Measurements from ENCODE around the gene RASSF10.
A peak's percentile ranks its signal among the peaks of the same experiment; 100 is the strongest.

The RASSF10 gene

DNA sequence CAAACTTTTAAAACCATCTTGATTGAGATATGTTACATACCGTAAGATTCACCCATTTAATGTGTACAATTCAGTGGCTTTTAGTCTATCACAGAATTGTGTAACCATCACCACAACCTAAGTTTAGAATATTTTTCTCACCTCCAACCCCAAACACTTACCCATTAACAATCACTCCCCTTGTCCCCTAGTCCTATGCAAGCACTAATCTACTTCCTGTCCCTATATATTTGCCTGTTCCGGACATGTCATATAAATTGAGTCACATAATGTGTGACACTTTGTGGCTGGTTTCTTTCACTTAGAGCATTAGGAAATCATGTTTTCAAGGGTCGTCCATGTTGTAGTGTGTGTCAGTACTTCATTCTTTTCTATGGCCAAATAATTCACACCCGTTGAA, 38.8 kb downstream of the RASSF10 start:
- no peak overlapping the region for H3K4me3 ChIP-seq (replicated peaks in 1 of 2; ENCODE audit: low read depth in 2 of 2, low read length in 2 of 2)
- TF ChIP-seq CTCF (IDR thresholded peaks at IDR 0.05; ENCODE audit: low read depth, low read length) = no peak
- no peak for DNase-seq (ENCODE audit: low read depth in 2 of 2)

DNA sequence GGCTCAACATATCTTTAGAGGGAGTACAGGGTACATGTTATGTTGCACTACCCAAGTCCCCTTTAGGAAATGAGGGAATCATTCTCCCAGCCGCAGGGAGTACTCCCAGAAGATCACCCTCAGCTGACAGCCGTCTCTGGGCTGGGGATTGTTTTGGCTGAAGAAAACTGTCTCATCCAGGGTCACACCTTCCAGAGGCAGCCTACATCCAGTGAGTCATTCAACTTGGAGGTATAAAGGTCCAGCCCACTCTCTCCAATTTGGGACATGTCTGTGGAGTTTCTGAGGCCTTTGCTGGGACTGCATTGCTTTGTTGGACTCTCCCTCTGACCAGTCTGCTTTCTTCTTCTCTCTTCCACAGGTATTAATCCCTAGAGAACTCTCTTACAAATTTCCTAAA, 42.1 kb downstream of the RASSF10 start:
- no peak for DNase-seq (ENCODE audit: low read depth in 2 of 2)
- no peak for TF ChIP-seq CTCF (IDR thresholded peaks at IDR 0.05; ENCODE audit: low read depth, low read length)
- no peak overlapping the region for H3K4me3 ChIP-seq (replicated peaks in 1 of 2; ENCODE audit: low read depth in 2 of 2, low read length in 2 of 2)

- DNase-seq (ENCODE audit: low read depth in 2 of 2) = no peak
- TF ChIP-seq CTCF (IDR thresholded peaks at IDR 0.05; ENCODE audit: low read depth, low read length) = no peak
- no peak overlapping the region for H3K4me3 ChIP-seq (replicated peaks in 1 of 2; ENCODE audit: low read depth in 2 of 2, low read length in 2 of 2)
These were observed 43.0 kb downstream of the RASSF10 start for GRCh38 chr11:13052130-13052571.

- DNase-seq (ENCODE audit: low read depth in 2 of 2) = no peak
- no peak for TF ChIP-seq CTCF (IDR thresholded peaks at IDR 0.05; ENCODE audit: low read depth, low read length)
These were observed 44.3 kb downstream of the RASSF10 start for GRCh38 chr11:13053255-13053917.

GRCh38 chr11:13054278-13054677, 45.2 kb downstream of the RASSF10 start:
- no peak for TF ChIP-seq CTCF (IDR thresholded peaks at IDR 0.05; ENCODE audit: low read depth, low read length)
- DNase-seq (ENCODE audit: low read depth in 2 of 2) = peak in 1 of 2 donors; percentile 2
- no peak overlapping the region for H3K4me3 ChIP-seq (replicated peaks in 1 of 2; ENCODE audit: low read depth in 2 of 2, low read length in 2 of 2)

More at GRCh38 chr11:13053255-13053917, 44.3 kb downstream of the RASSF10 start:
- H3K4me3 ChIP-seq (replicated peaks in 1 of 2; ENCODE audit: low read depth in 2 of 2, low read length in 2 of 2) = no peak overlapping the region

DNA sequence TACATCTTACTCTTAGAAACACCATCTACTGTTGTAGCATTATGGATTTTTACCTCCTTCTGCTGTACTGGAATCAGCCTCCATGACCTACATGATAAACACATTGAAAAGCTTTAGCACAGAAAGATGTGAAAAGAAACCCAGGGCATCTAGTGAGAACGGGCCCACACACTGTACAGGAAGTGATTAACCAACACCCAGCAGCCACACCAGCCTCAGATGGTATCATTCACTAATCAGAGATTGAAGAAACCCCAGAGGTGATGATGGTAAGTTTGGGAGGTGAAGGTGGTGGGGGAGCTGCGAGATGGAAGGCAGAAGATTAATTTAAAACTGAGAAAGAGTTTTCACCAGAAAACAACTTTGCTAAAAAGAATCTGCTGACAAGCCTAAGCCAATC, 46.1 kb downstream of the RASSF10 start:
- no peak overlapping the region for H3K4me3 ChIP-seq (replicated peaks in 1 of 2; ENCODE audit: low read depth in 2 of 2, low read length in 2 of 2)
- no peak for TF ChIP-seq CTCF (IDR thresholded peaks at IDR 0.05; ENCODE audit: low read depth, low read length)
- no peak for DNase-seq (ENCODE audit: low read depth in 2 of 2)

All from cardiac fibroblast (primary cell).